HG03575 (cell line): ENCODE data around the gene AFF3.

Source experiments
- ATAC-seq: cut with Tn5 transposase; IDR thresholded peaks from one replicate; pipeline ENCODE4 v1.9.1; 2021; ENCODE audit not compliant: unreplicated experiment, insufficient number of reproducible peaks, low FRiP score; ENCODE audit errors: extremely low read depth

The AFF3 gene

DNA sequence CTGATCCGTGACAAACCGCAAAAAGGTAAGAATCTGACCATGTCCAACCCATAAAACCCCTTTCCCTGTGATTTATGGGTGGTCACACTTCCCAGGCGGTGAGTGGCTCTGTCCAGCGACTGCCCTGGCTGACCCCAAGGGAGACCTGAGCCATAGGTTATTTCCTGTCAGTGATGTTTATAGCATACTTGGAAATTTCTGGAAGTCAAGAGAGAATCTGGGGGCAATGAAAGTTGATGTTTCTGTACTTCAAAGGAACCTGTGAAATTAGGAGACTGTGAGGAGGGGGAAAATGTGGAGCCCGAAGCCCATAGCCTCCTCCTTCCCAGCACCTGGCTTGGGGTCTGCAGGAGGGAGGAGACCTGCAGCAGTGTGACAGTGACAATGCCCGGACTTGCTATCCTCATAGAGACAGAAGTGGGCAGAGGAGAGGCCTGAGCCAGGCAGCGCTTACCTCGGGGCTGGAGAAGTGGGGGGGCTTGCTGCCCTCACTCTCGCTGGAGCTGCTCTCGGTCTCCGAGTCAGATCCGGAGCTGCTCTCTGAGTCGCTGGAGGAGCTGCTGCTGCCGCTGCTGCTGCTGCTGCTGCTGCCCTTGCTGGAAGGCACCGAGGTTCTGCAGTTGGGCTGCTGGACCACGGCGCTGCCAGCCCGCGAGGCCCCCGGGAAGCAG is 541.3 kb downstream of the AFF3 start:
- ATAC-seq: no peak

DNA sequence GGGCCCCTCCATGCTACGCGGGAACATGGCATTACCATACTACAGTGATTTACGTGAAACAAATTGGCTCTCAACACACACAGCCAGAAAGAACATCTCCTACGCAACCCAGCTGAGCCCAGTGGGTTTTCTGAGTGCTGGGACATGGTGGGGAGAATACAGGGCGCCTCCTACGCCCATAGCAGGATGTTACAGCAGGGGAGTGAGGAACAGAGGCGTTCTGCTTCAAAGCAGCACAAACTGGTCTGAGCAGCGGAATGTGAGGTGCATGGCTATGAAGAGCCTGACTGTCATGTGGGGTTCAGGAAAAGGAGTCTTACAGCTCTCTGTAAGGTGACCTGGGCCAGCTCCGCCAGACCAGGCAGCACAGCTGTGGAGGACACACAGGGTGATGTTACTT is 543.9 kb downstream of the AFF3 start:
- ATAC-seq: no peak

DNA sequence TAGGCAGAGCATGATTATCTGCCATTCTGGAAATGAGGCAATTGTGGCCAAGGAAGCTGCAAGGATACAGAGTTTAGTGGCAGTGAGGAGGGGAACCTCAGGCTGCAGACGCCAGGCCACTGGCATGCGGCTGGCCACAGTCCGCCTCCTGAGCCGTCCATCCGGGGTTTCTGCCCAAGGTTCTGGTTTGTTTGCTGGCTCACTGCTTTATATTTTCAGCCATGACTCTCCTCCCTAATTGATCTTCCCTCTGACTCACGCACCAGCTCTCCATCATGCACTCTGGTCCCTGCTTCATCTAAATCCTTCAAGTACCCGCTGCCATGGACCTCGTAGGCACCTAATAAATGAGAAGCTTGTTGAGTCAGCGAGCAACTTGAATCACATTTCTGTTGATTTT is 544.8 kb downstream of the AFF3 start:
- ATAC-seq: no peak

DNA sequence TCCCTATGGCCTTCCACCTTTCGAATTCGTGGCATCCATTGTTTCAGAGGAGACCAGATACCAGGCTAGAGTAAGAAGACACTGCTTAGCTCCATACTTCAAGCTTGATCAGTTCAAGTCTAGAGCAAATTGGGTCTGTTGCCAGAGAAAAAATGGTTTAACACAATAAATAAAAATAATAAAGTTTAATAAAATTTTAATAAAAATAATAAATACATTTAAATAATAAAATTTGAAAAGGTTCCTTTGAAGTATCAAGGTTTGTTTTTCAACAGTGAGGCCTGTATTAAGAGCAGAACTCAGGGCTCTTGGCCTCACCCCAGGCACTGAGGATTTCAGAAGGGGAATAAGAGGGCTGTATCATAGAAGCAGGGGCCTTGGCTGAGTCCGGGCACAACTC is 547.0 kb downstream of the AFF3 start:
- no peak for ATAC-seq

DNA sequence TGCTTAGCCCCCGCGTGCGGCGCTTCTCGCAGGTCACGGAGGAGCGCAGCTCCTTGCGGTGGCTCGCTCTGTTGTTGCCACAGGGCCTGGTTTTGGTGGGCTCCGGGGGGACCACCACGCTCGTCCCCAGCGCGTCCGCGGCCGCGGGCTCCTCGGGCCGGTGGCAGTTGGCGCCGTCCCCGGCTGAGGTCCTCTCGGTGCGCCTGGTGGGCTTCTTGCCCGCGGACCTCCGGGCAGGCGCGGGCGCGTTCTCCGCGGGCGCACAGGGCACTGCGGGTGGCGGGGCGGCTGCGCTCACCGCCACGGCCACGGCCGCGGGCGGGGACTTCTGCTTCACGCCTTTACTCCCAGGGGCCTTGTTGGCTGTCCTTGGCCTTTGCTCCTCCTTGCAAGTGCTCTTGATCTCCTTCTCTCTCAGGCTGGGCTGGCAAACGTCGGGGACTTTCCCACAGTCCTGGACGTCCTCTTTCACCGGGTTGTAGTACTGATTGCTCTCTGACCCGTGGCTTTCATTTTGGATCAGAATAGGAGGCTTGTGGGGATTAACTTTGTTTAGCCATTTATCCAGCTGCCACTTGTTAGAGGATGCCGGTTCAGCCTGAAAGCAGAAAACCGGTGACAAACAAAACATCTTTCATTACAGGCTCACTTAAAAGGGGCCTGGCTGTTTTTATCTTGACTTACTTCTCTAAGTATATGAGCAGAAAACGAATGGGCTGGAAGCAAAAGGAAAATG is 548.5 kb downstream of the AFF3 start:
- ATAC-seq: no peak

DNA sequence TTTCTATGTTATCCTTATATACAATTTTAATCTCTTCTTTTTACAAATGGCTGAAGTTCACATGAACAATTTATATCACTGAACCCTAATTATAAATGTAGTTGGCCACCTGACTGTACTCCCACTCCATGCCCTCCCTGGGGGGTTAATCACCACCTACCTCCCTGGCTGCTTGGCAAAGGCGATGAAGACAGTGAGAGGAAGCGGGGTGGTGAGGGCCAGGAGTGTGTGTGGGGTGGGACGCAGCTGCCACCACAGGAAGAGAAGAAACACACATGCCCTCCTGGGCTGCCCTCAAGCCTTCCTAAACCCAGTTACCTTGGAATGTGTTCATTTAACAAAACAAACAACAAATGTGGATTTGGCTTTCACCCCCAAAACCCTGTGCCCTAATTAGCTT is 565.6 kb downstream of the AFF3 start:
- ATAC-seq: no peak

DNA sequence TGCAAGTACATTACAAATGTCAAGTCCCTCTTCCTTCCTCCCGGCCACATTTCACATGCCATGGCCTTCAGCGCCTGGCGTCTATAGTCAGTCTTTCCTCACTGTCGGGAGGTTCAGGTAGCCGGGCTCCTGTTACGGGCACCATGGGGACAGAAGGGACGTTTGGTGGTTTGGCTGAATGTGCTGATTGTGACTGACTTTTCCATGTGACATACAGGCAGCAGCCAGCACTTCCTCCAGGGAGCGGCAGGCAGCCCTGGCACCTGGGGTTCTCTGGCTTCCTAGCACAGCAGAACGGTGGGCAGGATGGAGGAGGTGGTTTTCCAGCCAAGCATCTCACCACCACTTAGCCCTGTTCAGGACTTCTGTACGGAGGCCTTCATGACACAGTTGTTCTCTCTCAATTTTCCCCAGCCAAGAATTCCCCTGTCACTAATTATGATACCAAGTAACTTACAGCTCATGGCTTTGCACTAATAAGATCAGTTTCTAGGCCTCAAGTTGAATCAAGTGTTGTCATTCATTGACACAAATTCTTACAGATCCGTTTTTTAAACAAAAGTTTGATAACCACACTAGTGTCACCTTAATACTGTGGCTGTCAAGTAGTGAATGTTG is 568.6 kb downstream of the AFF3 start:
- no peak for ATAC-seq

DNA sequence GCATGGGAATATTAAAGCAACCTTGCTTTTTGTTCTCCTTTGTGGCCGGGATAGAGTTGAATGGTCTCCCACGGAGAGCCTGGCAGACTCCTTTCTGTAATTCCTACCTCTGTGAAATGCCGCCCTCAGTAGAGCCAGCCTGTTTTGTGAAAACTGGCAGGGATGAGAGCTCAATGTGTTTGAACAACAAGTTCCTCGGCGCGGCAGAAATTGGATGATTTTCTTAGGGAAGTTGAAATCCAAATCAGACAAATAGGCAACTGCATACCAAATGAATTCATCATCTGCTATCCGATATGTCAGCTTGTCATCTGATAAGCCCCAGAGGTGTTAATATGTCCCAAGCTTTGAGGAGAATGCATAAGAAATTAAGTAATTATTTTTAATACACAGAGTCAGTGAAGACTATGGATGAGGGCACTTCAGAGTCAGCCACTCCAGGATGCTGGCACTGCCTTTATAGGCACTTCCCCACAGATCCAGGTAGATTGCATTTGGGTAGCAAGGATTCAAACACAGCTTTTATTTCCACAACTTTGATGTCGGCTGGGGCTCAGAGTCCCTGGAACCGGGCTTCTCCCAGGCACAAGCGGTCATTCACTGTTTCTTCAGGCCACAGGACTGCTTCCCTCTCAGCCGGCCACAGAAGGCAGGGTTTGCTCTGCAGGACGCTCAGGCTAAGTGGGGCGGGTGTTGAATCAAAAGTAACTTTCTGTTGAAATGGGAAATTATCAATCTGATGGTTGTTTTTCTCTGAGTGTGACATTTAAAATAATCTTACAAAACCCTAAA is 569.8 kb downstream of the AFF3 start:
- ATAC-seq: no peak

DNA sequence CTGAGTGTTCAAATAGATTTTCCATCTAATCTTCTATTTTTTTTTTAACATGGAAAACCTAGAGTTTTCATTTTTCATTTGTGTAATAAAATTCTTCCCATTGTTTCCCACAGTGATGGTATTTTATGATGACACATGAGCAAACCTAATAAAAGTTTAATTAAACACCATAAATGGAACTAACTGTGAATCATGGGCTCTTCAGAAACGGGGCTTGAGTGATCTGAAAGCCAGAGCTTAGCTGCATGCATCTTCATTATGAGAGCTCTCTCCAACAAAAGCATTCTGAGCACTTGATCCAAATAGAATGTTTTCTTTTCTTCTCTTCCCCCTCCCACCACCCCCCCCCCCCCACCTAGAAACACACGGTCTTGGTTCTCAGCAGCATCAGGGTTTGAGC is 570.4 kb downstream of the AFF3 start:
- ATAC-seq: no peak

DNA sequence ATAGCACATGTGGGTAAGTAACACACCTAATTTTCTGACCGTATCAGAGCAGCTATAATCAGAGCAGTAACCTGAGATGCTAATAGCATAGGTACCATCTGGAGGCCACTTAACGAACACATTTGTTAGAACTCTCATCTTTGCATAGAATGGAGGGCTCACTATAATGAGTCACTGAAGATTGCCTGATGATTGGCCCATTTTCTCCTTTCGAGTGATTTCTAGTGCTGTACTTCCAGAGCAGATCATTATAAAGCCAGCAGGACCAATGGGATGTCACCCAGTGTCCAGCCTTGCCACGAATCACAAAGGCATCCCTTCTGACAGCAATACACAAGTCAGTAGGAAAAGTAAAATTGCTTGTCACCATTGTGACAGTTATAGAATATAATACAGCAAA is 570.9 kb downstream of the AFF3 start:
- no peak for ATAC-seq

DNA sequence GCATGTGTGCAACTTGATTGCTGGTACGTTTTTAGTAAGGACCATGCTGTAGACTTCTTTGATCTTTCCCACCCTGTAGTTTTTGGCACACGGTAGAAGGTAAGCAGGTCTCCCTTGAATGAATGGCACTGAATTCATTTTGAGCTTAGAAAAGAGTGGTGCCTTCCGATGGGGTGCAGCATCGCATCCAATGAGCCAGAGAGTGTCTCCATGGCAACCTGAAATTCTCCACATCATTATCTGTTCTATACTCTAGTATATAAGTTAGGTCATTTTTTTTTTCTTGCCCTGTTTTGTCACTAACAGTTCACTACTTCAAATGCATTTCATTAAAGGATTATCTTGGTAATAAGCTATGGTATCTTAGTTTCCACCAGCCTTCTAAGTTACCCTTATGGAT is 571.4 kb downstream of the AFF3 start:
- ATAC-seq: no peak

DNA sequence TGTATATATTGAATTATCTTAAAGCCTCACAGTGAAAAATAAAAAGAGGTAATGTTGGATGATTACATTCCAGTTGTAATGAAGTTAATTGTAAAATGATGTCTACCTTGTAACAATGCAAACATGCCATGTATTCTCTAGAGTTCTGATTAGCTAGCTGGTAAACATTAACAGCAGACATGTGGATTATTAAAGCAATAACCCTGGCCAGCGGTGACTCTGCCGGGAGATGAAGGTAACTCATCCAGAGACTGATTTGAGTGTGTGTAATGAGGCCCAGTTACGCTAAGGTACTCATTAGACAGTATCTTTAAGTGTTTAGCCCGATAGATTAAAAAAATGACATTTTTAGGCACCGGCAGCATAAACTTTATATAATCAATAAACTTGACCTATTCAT is 573.0 kb downstream of the AFF3 start:
- ATAC-seq: no peak

DNA sequence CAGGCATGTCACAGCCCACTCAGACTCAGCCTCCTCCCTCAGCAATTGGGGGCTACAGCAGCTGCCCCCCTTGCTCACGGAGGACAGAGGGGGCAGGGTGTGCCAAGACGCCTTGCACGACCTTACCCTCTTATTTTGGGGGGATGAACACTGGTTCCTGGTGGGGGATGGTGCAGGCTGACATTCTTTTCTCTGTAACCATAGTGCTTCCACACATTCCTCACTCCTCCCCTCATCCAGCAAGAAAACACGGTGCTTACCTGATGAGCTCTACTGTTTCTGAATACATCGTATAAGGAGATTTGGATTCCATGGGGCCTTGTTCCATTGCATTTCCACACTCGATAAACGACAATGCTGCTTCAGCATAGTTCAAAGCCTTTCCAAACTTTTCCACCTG is 577.2 kb downstream of the AFF3 start:
- ATAC-seq: no peak

DNA sequence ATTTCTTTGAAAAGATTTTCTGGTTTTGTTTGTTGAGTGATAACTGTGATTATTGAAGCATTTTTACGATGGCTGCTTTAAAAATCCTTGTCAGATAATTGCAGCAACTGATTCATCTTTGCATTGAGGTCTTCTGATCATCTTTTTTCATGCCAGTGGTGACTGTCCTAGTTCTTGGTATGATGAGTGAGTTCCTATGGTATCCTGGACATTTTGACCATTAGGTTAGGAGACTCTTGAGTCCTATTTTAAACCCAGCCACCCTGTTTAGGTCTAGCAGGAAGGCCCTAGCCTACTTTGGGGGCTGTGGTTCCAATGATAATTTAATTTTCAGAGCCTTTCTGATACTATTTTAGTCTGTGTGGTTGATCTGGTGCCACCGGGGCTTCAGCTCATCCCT is 579.9 kb downstream of the AFF3 start:
- ATAC-seq: no peak

DNA sequence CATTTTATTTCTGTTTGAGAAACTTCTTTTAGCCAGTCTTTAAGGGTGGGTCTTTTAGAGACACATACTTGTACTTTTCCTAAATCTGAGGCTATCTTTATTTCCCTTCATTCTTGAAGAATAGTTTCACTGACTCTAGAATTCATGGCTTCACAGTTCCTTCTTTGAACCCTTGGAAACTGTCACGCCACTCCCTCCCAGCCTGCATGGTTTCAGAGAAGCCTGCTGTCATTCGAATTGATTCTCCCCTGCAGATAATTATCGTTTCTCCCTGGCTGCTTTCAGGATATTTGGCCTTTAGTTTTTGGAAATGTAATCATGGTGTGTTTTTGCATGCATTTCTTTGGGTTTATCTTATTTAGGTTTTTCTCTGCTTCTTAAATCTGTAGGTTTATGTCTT is 580.6 kb downstream of the AFF3 start:
- ATAC-seq: no peak

DNA sequence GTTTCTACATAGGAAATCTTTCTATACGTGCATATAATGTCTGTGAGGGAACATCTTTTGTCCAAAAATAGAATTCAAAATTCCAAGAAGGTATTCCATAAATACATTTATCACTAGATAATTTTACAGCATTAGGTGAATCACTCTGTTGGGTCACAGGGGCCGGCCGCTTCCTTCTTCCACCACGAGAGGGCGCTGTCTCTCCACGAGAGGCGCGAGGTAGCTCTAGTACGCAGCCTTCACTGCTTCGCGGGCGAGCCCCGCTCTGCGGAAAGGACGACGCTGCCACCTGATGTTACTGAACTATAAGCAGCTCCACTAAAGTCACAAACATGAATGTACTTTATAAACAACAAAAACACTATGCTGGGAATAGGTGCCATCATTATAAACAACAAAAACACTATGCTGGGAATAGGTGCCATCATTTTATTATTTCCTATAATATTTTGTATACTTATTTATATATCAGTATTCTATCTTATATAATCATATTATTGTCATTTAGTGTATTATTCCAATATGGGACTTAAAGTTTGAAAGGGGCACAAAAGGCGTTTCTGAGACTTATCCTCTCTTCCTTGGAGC is 583.2 kb downstream of the AFF3 start:
- ATAC-seq: no peak

DNA sequence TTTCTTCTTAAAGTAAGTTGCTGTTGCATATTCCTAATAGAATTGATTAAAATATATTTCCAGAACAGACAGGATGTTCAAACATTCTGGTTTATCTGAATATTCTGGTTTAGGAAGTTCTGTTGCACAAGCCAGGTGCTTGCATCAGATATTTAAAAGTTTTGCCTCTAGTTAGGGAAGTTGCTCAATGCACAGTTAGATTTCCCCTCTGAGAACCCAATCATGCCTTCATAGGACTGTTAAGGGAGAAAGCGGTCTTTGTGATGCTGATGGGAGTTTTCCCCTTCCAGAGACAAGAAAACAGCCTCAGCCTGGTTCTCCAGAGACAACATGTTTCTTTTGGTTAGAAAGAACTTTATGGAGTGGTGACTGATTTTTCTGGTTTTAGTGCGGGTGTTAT is 587.0 kb downstream of the AFF3 start:
- no peak for ATAC-seq

DNA sequence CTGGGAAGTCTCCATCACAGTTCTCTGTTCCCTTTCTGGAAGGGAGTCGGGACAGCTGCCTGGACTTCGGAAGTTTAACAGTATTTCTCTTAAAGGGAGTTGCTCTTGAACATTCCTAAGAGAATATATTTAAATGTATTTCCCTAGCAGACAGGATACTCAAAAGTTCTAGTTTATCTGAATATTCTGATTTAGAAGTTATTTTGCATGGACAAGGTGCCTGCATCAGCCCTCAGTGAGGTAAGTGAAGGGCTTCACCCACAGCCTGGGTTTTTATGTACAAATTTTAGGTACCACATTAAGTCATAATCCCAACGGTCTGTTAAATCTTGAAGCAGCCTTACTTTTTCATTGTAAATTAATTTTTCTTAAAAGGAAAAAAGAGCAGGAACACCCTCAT is 587.5 kb downstream of the AFF3 start:
- no peak for ATAC-seq

DNA sequence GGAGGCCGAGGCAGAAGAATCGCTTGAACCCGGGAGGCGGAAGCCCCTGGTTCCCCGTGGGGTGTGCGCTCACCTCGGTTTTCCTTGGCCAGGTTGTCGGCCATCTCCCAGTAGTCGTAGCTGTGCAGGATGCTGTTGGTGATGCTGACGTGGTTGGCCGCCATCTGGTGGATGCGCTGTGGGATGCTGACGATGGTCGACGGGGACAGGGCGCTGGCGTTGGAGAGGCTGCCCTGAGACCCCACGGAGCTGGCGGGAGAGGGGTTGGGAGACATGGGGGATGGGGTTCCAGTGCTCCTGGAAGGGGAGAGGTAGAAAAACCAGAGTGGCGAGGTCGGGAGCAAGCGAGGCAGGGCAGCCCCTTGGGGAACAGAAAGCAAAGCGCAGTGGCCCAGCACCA is 588.2 kb downstream of the AFF3 start:
- no peak for ATAC-seq
